Fibroblast of mammary gland (primary cell): ENCODE measurements around the gene ATXN1.

Experiments
- DNase-seq: peaks from one replicate; pipeline ENCODE4 v3.0.0-alpha.2; 2010; ENCODE audit warnings: low read depth
- H3K4me3 ChIP-seq: 2 replicates; pipeline ENCODE4 v1.5.1; 2011; ENCODE audit warnings: low read depth, mild to moderate bottlenecking, low read length, moderate library complexity; ENCODE audit not compliant: control insufficient read depth
- TF ChIP-seq, protein P1 (sequence below): conservative IDR thresholded peaks from 2 replicates; pipeline ENCODE4 v1.5.1; 2011; ENCODE audit warnings: low read depth, low read length, inconsistent platforms; ENCODE audit not compliant: control insufficient read depth, insufficient read depth

Gene ATXN1

GRCh38 chr6:16594849-16595248 lies 166.4 kb downstream of the ATXN1 start:
- TF ChIP-seq, protein P1, sequence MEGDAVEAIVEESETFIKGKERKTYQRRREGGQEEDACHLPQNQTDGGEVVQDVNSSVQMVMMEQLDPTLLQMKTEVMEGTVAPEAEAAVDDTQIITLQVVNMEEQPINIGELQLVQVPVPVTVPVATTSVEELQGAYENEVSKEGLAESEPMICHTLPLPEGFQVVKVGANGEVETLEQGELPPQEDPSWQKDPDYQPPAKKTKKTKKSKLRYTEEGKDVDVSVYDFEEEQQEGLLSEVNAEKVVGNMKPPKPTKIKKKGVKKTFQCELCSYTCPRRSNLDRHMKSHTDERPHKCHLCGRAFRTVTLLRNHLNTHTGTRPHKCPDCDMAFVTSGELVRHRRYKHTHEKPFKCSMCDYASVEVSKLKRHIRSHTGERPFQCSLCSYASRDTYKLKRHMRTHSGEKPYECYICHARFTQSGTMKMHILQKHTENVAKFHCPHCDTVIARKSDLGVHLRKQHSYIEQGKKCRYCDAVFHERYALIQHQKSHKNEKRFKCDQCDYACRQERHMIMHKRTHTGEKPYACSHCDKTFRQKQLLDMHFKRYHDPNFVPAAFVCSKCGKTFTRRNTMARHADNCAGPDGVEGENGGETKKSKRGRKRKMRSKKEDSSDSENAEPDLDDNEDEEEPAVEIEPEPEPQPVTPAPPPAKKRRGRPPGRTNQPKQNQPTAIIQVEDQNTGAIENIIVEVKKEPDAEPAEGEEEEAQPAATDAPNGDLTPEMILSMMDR, result no peak
- H3K4me3 ChIP-seq, result no peak overlapping the region
- DNase-seq, result no peak

DNA sequence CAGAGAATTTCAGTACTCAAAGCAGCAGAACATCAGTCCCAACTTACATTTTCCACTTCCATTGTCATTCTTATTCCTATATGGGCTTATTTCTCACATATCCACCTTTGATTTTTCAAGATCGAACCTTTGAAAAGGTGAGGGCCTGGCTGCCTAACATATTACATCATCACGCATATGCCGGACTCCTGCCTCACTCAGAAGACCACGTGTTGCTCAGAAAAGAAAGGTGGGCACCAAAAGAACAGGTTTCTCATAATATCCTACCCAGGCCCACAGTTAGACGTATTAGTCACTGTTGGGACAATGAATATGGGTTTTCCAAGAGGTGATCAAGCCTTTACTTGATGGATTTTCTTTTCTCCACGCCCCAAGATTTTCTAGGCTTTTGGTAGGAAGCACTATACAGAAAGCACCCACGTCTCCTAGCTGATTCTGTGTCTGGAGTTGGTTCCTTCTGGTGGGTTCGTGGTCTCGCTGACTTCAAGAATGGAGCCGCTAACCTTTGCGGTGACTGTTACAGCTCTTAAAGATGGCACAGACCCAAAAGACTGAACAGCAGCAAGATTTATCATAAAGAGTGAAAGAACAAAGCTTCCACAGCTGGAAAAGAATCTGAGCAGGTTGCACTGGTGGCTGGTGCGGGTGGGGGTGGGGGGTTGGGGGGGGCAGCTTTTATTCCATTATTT lies 168.9 kb downstream of the ATXN1 start:
- TF ChIP-seq, protein P1, result no peak
- no peak overlapping the region for H3K4me3 ChIP-seq
- no peak for DNase-seq

DNA sequence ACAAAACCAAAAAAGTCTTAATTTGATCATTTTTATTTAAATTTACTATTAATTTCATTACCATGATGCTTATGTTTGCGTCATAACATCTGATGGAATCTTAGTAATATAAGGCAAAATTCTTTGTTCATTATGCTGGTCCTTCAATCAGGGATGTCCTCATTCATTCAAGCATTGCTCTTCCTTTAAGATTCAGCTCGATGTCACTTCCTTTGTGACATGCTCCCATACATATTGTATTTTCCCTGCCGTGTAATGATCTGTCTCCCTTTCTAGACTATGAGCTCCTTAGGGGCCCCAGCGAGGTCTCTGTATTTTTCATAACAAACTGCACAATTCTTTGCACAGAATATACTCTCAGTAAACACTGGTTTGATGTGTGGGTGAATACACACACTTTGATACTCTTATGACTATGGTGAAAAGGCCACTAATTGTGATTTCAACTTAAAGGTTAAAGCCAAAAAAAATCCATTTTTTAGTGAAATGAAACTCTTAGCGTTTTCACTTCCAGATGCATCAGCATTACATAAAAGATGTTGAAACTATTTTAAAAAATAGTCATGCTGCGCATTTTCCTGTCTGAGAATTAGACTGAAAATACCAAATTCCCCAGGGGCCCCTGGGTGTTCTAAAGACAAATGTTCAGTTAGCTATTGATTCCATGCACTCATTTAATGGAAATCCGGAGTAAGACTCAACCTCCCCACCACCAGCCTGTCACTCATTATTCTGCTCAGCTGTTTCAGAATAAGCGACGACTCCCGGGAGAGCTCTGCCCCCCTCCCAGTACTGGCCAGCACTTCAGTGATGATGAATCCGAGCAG lies 169.7 kb downstream of the ATXN1 start:
- no peak overlapping the region for H3K4me3 ChIP-seq
- DNase-seq, result peak; percentile 55
- TF ChIP-seq, protein P1, result no peak

DNA sequence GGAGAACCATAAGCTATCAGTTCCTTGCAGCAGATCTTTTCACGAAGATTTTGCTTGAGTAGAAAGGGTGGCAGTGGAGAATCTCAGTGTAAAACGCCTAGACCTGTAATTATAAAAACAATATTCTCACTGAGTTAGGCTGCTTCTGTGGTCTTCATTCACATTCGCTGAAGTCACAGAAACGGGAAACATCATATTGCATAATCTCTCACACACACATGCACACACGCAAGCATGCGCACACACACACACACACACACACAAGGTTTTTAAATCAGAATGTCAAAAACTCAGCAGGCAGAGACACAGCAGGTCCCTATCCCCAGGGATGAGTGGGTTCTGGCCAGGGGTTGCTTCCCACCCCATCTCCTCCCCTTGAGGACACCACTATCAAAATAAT lies 175.5 kb downstream of the ATXN1 start:
- peak; percentile 56 for DNase-seq
- no peak overlapping the region for H3K4me3 ChIP-seq
- TF ChIP-seq, protein P1, result no peak

DNA sequence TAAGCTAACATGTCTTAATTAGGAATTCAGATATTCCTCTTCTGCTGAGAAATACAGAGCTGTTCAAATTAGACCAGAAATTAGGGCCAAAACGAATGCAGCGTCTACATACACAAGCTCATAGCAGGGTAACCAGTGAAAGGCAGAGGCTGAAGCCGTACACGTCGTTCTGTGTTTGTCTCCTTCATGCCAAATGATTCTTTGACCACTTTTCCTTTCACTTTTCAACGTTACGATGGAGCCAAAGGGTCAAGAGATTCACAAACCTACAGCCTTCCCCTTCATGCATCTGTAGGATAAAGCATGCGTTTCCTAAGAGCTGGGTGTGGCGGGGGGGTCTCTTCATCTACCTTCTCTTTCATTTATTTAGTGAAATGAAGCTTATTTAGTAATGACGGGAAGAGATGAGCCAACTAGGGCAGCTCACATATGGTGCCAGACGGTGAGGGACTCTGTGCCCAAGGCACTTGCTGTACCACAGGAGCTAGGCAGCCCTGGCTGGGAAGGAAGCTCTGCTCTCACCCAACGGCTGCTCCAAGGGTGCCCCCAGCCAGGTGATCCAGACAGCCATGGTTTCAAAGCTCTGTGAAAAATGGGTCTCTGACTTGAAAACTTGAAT lies 178.0 kb downstream of the ATXN1 start:
- H3K4me3 ChIP-seq, result no peak overlapping the region
- TF ChIP-seq, protein P1, result no peak
- peak; percentile 40 for DNase-seq

DNA sequence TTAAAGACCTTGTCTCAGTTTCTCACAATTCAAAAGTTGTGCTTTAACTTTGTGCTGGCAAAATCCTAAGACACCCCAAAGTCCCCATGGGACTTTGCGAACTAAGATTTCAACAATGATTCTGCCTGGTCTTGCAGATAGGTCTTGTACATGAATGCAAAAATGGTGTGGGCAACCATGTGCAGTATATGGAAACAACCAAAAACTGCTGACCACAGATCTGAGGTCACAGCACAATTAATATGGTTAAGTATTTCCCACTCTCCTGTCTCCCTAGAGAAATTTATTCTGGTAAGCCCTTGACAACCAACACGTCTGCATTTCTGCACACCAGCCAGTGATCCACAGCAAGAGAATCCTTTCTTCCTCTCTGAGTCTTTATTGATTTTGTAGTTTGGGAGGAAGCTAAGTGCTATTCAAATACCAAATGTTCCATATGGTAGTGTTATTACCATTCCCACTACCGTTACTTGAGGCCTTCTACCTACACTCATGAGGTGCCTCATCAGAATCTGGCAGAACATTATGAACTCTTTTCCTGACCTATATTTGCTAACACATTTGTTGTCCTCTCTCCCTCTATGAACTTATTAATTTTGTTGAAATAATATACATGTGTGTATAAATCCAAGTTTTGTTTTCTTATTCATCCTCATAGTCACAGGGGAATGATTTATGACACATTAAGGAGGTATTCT lies 178.7 kb downstream of the ATXN1 start:
- DNase-seq, result no peak
- TF ChIP-seq, protein P1, result no peak
- H3K4me3 ChIP-seq, result no peak overlapping the region
